Liver (tissue), 9 donors: ENCODE results near the gene CCDC51. TPM values are rescaled to one million over a fixed set of nuclear protein-coding genes. Genes with fewer than 3 reads are reported as not detected.

Experiments used
- DNase-seq: peaks from one replicate; pipeline ENCODE4 v3.0.0-alpha.2; 2017; ENCODE audit warnings: low spot score
- H3K27ac ChIP-seq, 2 donors: one replicate each; pipeline ENCODE4 v1.7.0; 2013; ENCODE audit warnings: inconsistent platforms in 2 of 2, low read length in 2 of 2, control low read depth in 1 of 2, low read depth in 1 of 2, mild to moderate bottlenecking in 1 of 2
- H3K27me3 ChIP-seq, 4 donors: one replicate each; pipeline versions ENCODE4 v1.6.1 to v1.7.0; 2013; ENCODE audit warnings: low read length in 3 of 4, inconsistent platforms in 1 of 4, mild to moderate bottlenecking in 1 of 4, moderate library complexity in 1 of 4; ENCODE audit not compliant: control insufficient read depth in 4 of 4, insufficient read depth in 4 of 4
- H3K36me3 ChIP-seq, 4 donors: one replicate each; pipeline versions ENCODE4 v1.6.1 to v1.7.0; 2013; ENCODE audit warnings: low read length in 3 of 4, mild to moderate bottlenecking in 3 of 4, low read depth in 1 of 4, moderate library complexity in 1 of 4; ENCODE audit not compliant: control insufficient read depth in 4 of 4, insufficient read depth in 3 of 4
- H3K4me1 ChIP-seq, 4 donors: one replicate each; pipeline versions ENCODE4 v1.6.1 to v1.7.0; 2013; ENCODE audit warnings: low read length in 3 of 4, mild to moderate bottlenecking in 3 of 4, moderate library complexity in 1 of 4; ENCODE audit not compliant: control insufficient read depth in 4 of 4, insufficient read depth in 4 of 4
- H3K4me3 ChIP-seq, 3 donors: one replicate each; pipeline versions ENCODE4 v1.6.1 to v1.7.0; 2013; ENCODE audit warnings: low read length in 3 of 3, control low read depth in 1 of 3, low read depth in 1 of 3, mild to moderate bottlenecking in 1 of 3
- H3K9ac ChIP-seq, 2 donors: one replicate each; pipeline ENCODE4 v1.7.0; 2013; ENCODE audit warnings: low read length in 2 of 2, mild to moderate bottlenecking in 2 of 2, moderate library complexity in 2 of 2, control low read depth in 1 of 2, low read depth in 1 of 2
- H3K9me3 ChIP-seq, 4 donors: one replicate each; pipeline versions ENCODE4 v1.6.1 to v1.7.0; 2013; ENCODE audit warnings: low read length in 3 of 4; ENCODE audit not compliant: control insufficient read depth in 4 of 4
- FOXA2 ChIP-seq: IDR thresholded peaks from 2 replicates; pipeline ENCODE4 v1.6.1; 2016; ENCODE audit warnings: antibody characterized with exemption
- GABPA ChIP-seq, 2 donors: IDR thresholded peaks in 1 of 2; conservative IDR thresholded peaks in 1 of 2; 2 replicates each; pipeline ENCODE4 v1.6.1; 2016; ENCODE audit warnings: antibody characterized with exemption in 2 of 2, mild to moderate bottlenecking in 1 of 2, moderate library complexity in 1 of 2
- HNF4A ChIP-seq, 2 donors: conservative IDR thresholded peaks; 2 replicates each; pipeline ENCODE4 v1.6.1; 2016; ENCODE audit warnings: antibody characterized with exemption in 2 of 2, mild to moderate bottlenecking in 2 of 2
- JUND ChIP-seq, 2 donors: IDR thresholded peaks; 2 replicates each; pipeline ENCODE4 v1.6.1; 2016; ENCODE audit warnings: antibody characterized with exemption in 2 of 2
- NR2F2 ChIP-seq: IDR thresholded peaks from 2 replicates; pipeline ENCODE4 v1.6.1; 2016; ENCODE audit warnings: antibody characterized with exemption
- RAD21 ChIP-seq, 2 donors: IDR thresholded peaks; 2 replicates each; pipeline ENCODE4 v1.6.1; 2016; ENCODE audit warnings: antibody characterized with exemption in 2 of 2, mild to moderate bottlenecking in 2 of 2
- RXRA ChIP-seq, 2 donors: IDR thresholded peaks; 2 replicates each; pipeline ENCODE4 v1.6.1; 2017 to 2018; ENCODE audit warnings: antibody characterized with exemption in 2 of 2, mild to moderate bottlenecking in 1 of 2
- TAF1 ChIP-seq: conservative IDR thresholded peaks from 2 replicates; pipeline ENCODE4 v1.6.1; 2016; ENCODE audit warnings: antibody characterized with exemption, mild to moderate bottlenecking
- ZBTB33 ChIP-seq: IDR thresholded peaks from 2 replicates; pipeline ENCODE4 v1.6.1; 2016; ENCODE audit warnings: antibody characterized with exemption
- WGBS: extraction: QIAGEN DNeasy Blood & Tissue Kit; methylation state at CpG from one replicate; pipeline ENCODE4 v1.1.7; 2013; 5-methylcytosine and 5-hydroxymethylcytosine counted together
- polyA plus RNA-seq, 2 donors: library from polyadenylated mRNA; stranded (reverse) in 1 of 2; unstranded in 1 of 2; fragments of 200-250 nt in 1 of 2; fragments of >200 nt in 1 of 2; fragmentation: Nextera tagmentation in 1 of 2; extraction: Ambion mirVana in 1 of 2; gene quantifications; one replicate each; pipeline versions ENCODE4 v1.2.1 to v1.2.3, GENCODE V29; 2013 to 2015
- total RNA-seq, 2 donors: library from RNA; depleted of rRNA; stranded (reverse); fragments of >200 nt; gene quantifications; one replicate each; pipeline ENCODE4 v1.2.3, GENCODE V29; 2014
- TF ChIP-seq, protein P1 (sequence below): IDR thresholded peaks from 2 replicates; pipeline ENCODE4 v1.6.1; 2016; ENCODE audit warnings: antibody characterized with exemption
- TF ChIP-seq, protein P2 (sequence below): fragments of 150-350 bp; IDR thresholded peaks from 2 replicates; pipeline ENCODE4 v1.5.1; 2017; ENCODE audit warnings: improper control_type of control experiment, low read depth, low read length; ENCODE audit not compliant: missing input control
- TF ChIP-seq, protein P3 (sequence below): IDR thresholded peaks from 2 replicates; pipeline ENCODE4 v1.6.1; 2016; ENCODE audit warnings: antibody characterized with exemption, mild to moderate bottlenecking
- donor health status: healthy.
- donor health status: healthy.
- donor health status: healthy.
- donor health status: healthy.
- donor health status: healthy.

Gene CCDC51
- total and polyA plus RNA-seq, 4 donors: 7.9 to 13.7 (median 11.0) TPM

- peaks cover 31 to 97% (median 47%) of the 10 kb centered on the region in 4 donors for H3K36me3 ChIP-seq
- H3K9ac ChIP-seq: no peak overlapping the region
- 87% methylated on average over 4 of the region's 4 CpGs for WGBS
Measured at GRCh38 chr3:48408823-48409281, 31.1 kb downstream of the CCDC51 start.

More at GRCh38 chr3:48408823-48409281, 31.1 kb downstream of the CCDC51 start:
- H3K27me3 ChIP-seq: no peaks in the 10 kb centered on the region
- H3K4me1 ChIP-seq: no peaks in the 10 kb centered on the region
- H3K27ac ChIP-seq: no peak overlapping the region
- no peak overlapping the region for H3K4me3 ChIP-seq
- no peak for DNase-seq
- TF ChIP-seq, protein P1, sequence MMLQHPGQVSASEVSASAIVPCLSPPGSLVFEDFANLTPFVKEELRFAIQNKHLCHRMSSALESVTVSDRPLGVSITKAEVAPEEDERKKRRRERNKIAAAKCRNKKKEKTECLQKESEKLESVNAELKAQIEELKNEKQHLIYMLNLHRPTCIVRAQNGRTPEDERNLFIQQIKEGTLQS: no peak
- no peak for TF ChIP-seq RXRA (IDR thresholded peaks at IDR 0.05)
- TF ChIP-seq TAF1: no peak
- TF ChIP-seq, protein P2, sequence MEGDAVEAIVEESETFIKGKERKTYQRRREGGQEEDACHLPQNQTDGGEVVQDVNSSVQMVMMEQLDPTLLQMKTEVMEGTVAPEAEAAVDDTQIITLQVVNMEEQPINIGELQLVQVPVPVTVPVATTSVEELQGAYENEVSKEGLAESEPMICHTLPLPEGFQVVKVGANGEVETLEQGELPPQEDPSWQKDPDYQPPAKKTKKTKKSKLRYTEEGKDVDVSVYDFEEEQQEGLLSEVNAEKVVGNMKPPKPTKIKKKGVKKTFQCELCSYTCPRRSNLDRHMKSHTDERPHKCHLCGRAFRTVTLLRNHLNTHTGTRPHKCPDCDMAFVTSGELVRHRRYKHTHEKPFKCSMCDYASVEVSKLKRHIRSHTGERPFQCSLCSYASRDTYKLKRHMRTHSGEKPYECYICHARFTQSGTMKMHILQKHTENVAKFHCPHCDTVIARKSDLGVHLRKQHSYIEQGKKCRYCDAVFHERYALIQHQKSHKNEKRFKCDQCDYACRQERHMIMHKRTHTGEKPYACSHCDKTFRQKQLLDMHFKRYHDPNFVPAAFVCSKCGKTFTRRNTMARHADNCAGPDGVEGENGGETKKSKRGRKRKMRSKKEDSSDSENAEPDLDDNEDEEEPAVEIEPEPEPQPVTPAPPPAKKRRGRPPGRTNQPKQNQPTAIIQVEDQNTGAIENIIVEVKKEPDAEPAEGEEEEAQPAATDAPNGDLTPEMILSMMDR: no peak
- no peak for TF ChIP-seq GABPA (IDR thresholded peaks at IDR 0.05 in 1 of 2, conservative IDR thresholded peaks at IDR 0.05 in 1 of 2)
- TF ChIP-seq HNF4A (conservative IDR thresholded peaks at IDR 0.05): no peak
- TF ChIP-seq ZBTB33: no peak
- TF ChIP-seq, protein P3, sequence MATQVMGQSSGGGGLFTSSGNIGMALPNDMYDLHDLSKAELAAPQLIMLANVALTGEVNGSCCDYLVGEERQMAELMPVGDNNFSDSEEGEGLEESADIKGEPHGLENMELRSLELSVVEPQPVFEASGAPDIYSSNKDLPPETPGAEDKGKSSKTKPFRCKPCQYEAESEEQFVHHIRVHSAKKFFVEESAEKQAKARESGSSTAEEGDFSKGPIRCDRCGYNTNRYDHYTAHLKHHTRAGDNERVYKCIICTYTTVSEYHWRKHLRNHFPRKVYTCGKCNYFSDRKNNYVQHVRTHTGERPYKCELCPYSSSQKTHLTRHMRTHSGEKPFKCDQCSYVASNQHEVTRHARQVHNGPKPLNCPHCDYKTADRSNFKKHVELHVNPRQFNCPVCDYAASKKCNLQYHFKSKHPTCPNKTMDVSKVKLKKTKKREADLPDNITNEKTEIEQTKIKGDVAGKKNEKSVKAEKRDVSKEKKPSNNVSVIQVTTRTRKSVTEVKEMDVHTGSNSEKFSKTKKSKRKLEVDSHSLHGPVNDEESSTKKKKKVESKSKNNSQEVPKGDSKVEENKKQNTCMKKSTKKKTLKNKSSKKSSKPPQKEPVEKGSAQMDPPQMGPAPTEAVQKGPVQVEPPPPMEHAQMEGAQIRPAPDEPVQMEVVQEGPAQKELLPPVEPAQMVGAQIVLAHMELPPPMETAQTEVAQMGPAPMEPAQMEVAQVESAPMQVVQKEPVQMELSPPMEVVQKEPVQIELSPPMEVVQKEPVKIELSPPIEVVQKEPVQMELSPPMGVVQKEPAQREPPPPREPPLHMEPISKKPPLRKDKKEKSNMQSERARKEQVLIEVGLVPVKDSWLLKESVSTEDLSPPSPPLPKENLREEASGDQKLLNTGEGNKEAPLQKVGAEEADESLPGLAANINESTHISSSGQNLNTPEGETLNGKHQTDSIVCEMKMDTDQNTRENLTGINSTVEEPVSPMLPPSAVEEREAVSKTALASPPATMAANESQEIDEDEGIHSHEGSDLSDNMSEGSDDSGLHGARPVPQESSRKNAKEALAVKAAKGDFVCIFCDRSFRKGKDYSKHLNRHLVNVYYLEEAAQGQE: no peak
- no peak for TF ChIP-seq NR2F2
- no peak for TF ChIP-seq FOXA2
- no peak for TF ChIP-seq JUND (IDR thresholded peaks at IDR 0.05)
- no peak for TF ChIP-seq RAD21 (IDR thresholded peaks at IDR 0.05)
- no peaks in the 10 kb centered on the region for H3K9me3 ChIP-seq
